ENCODE results near the gene FOXN3.

DNA sequence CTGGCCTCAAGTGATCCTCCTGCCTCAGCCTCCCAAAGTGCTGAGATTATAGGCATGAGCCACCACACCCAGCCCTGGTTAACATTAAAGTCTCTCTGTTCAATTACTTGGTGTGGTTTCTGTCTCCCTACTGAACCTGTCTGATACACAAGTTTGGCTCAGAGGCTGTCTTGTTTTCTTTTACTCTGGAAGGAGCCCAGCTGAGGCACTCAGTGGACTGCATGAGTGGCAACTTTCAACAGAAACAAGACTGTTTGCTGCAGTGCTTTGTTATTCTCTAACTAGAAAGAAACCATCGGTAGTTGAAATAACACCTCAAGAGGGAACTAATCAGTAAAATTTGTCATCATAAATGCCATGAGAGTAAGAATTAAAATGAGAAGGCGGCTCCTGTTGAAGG lies 238.7 kb downstream of the FOXN3 start:
- TF ChIP-seq, protein P1, sequence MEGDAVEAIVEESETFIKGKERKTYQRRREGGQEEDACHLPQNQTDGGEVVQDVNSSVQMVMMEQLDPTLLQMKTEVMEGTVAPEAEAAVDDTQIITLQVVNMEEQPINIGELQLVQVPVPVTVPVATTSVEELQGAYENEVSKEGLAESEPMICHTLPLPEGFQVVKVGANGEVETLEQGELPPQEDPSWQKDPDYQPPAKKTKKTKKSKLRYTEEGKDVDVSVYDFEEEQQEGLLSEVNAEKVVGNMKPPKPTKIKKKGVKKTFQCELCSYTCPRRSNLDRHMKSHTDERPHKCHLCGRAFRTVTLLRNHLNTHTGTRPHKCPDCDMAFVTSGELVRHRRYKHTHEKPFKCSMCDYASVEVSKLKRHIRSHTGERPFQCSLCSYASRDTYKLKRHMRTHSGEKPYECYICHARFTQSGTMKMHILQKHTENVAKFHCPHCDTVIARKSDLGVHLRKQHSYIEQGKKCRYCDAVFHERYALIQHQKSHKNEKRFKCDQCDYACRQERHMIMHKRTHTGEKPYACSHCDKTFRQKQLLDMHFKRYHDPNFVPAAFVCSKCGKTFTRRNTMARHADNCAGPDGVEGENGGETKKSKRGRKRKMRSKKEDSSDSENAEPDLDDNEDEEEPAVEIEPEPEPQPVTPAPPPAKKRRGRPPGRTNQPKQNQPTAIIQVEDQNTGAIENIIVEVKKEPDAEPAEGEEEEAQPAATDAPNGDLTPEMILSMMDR (conservative IDR thresholded peaks at IDR 0.05; ENCODE audit: low read length): no peak
- TF ChIP-seq EZH2phosphoT487 (IDR thresholded peaks at IDR 0.05; ENCODE audit: borderline replicate concordance): no peak
